GM12874 (cell line): ENCODE data around the gene JARID2.

Experiments
- CTCF ChIP-seq: IDR thresholded peaks from 2 replicates; pipeline ENCODE4 v1.5.1; 2011; ENCODE audit warnings: low read depth, mild to moderate bottlenecking, control low read depth, low read length, moderate library complexity; ENCODE audit not compliant: insufficient read depth

Gene JARID2

GRCh38 chr6:15411766-15412165, 165.9 kb downstream of the JARID2 start:
- TF ChIP-seq CTCF: no peak

GRCh38 chr6:15412767-15413166, 166.9 kb downstream of the JARID2 start:
- no peak for TF ChIP-seq CTCF

GRCh38 chr6:15413466-15414234, 167.8 kb downstream of the JARID2 start:
- no peak for TF ChIP-seq CTCF

- no peak for TF ChIP-seq CTCF
Measured at GRCh38 chr6:15414235-15414612, 168.4 kb downstream of the JARID2 start.

- TF ChIP-seq CTCF: no peak
Measured at GRCh38 chr6:15416932-15417509, 171.2 kb downstream of the JARID2 start.

- TF ChIP-seq CTCF: no peak
Measured at GRCh38 chr6:15417811-15418210, 171.9 kb downstream of the JARID2 start.

GRCh38 chr6:15419493-15419892, 173.6 kb downstream of the JARID2 start:
- TF ChIP-seq CTCF: no peak
